ENCODE data around the gene ASCC1. TPM values are rescaled to one million over a fixed set of nuclear protein-coding genes. Genes with fewer than 3 reads are reported as not detected.
A peak's percentile ranks its signal among the peaks of the same experiment; 100 is the strongest.
"Not testable (repeated sequence)": the region's sequence is repeated elsewhere in the genome, so short reads cannot be mapped to it uniquely, and the experiment has no call there.

The ASCC1 gene
- polyA plus RNA-seq, 3 donors: 41.3 to 47.0 (median 46.5) TPM

DNA sequence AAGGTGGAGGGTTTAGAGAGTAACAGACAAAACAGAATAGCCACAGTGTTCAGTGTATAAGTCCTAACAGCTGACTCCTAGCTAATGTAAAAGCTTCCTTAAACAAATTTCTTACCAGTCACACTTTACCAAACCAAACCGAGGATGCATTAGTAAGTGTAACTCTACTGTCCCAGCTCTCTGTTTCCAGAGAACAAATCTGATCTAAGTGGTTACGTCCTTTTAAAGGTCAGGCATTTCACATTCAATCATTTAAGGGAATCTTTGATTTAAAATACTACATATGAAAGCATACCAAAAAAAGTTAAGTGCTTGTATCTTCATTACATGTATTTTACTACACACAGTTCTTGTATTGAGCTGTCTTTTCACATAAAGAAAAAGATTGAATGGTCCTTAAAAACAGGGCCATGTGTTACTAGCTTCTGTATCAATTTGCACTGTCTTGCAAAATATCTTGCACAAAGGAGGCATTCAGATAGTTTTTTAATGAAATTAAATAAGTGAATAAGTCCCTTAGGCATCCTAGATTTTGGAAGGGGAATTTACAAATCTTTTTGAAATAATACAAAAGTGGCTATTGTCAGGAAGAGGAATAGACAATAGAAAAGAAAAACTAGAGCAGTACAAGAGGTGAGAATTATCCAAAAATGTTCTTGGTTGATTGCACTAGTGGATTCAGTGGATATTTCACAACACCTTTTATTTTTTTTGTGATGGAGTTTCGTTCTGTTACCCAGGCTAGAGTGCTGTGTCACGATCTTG is 69.3 kb downstream of the ASCC1 start:
- DNase-seq (ENCODE audit: extremely low read depth in 1 of 11, low read depth in 9 of 11, low spot score in 4 of 11): no peak

- peak in 3 of 11 donors; percentile 22 to 30 (median 28) for DNase-seq (ENCODE audit: extremely low read depth in 1 of 11, low read depth in 9 of 11, low spot score in 4 of 11)
Measured at GRCh38 chr10:72146071-72146470, 70.0 kb downstream of the ASCC1 start.

- no peak for DNase-seq (ENCODE audit: extremely low read depth in 1 of 11, low read depth in 9 of 11, low spot score in 4 of 11)
Measured at GRCh38 chr10:72145657-72146056, 70.4 kb downstream of the ASCC1 start.

- DNase-seq (ENCODE audit: extremely low read depth in 1 of 11, low read depth in 9 of 11, low spot score in 4 of 11): no peak
Measured at GRCh38 chr10:72140850-72141249, 75.2 kb downstream of the ASCC1 start.

GRCh38 chr10:72140174-72140573 is 75.9 kb downstream of the ASCC1 start:
- no peak for DNase-seq (ENCODE audit: extremely low read depth in 1 of 11, low read depth in 9 of 11, low spot score in 4 of 11)

DNA sequence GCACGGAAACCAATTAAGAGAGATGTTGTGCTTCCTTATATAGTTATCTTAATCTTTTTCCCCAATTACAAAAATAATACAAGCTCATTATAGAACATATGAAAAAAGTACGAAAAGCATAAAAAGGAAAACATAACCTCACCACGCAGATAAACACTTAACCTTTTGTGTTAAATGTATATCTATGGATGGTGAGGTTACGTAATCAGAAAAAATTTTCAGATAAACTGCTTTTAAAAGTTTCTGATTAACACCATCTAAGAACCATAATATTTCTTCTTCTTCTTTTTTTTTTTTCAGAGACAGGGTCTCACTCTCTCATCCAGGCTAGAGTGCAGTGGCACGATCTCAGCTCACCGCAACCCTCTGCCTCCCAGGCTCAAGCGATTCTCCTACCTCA is 78.5 kb downstream of the ASCC1 start:
- DNase-seq (ENCODE audit: extremely low read depth in 1 of 11, low read depth in 9 of 11, low spot score in 4 of 11): no peak

- not testable (repeated sequence) for DNase-seq (ENCODE audit: extremely low read depth in 1 of 11, low read depth in 9 of 11, low spot score in 4 of 11)
Measured at GRCh38 chr10:72136225-72136624, 79.9 kb downstream of the ASCC1 start.

DNA sequence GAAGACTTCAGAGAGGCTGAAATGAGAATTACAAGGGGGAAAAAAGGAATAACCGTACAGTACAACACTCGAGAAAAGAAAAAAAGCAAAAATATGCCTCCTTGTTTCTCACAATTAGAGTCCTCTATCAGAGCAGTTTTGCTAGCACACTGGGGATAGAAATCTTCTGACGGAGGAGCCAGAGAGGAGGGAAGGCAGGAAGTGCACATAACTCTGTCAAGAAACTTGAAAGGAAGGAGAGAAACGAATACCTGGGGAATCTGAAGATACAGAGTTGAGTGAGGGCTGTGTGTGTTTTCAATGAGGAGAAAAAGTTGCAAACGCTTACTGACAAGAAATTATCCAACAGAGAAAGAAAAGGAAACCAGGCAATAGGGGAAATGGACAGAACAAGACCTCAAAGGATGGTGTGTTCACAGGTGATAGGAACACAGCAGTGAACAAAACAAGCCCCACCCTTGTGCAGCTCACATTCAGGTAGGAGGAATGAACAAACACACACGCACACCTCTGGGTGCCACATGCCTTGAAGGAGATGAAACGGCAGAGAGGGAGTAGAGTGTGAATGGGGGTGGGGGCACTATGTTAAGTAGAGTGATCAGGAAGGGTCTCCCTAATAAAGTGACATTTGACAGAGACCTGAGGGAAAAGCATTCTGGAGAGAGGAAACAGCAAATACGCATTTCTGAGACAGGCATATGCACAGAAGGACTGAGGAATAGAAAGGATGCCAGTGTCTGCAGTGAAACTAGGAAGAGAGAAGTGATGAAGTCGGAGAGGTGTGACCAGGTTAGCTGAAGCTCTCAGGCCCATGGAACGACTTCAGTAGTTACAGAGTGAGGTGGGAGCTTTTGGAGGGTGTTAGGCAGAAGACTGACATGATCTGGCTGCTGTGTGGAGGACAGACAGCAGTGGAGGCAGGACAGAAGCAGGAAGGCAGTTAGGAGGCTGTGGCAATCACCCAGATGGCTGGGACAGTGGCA is 81.0 kb downstream of the ASCC1 start:
- DNase-seq (ENCODE audit: extremely low read depth in 1 of 11, low read depth in 9 of 11, low spot score in 4 of 11): no peak

- DNase-seq (ENCODE audit: extremely low read depth in 1 of 11, low read depth in 9 of 11, low spot score in 4 of 11): no peak
Measured at GRCh38 chr10:72133517-72133916, 82.6 kb downstream of the ASCC1 start.

DNA sequence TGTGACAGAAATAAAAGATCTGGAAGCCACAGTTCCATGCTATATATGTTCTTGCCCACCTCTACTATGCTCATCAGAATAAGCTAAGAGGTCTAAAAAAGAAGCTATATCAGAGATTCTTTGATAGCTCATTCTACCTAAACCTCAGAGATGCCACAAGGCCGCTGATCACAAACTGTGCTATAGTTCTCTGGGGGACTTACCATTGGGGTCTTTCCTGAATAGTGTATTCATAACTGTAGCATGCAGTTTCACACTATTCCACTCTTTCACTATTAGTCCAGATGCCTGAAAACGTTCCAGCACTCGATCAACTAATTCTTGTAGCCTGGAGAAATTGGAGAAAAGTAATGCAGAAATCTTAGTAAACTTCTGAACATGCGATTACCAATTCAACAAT is 83.2 kb downstream of the ASCC1 start:
- DNase-seq (ENCODE audit: extremely low read depth in 1 of 11, low read depth in 9 of 11, low spot score in 4 of 11): no peak

- DNase-seq (ENCODE audit: extremely low read depth in 1 of 11, low read depth in 9 of 11, low spot score in 4 of 11): no peak
Measured at GRCh38 chr10:72127571-72127970, 88.5 kb downstream of the ASCC1 start.

- no peak for DNase-seq (ENCODE audit: extremely low read depth in 1 of 11, low read depth in 9 of 11, low spot score in 4 of 11)
Measured at GRCh38 chr10:72126872-72127232, 89.2 kb downstream of the ASCC1 start.

- no peak for DNase-seq (ENCODE audit: extremely low read depth in 1 of 11, low read depth in 9 of 11, low spot score in 4 of 11)
Measured at GRCh38 chr10:72126184-72126871, 89.7 kb downstream of the ASCC1 start.

GRCh38 chr10:72124989-72125388 is 91.1 kb downstream of the ASCC1 start:
- peak in 7 of 11 donors; percentile 33 to 79 (median 54) for DNase-seq (ENCODE audit: extremely low read depth in 1 of 11, low read depth in 9 of 11, low spot score in 4 of 11)

DNA sequence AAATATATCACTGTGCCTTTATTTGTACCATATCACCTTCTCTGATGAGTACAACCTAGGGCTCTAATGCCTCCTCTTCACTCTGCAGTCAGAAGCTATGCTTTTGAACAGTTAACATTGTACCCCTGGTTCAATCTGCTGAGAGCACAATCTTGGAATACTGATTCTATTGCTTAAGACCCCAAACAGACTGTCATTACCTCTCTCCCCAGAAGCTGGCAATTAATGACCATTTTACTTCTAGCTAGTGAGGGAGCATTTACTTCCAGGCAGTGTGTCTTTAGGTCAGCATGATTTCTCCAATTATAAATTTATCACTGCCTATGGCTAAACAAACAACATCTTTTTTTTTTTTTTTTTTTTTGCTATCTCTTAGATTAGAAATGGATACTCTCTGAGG is 91.7 kb downstream of the ASCC1 start:
- DNase-seq (ENCODE audit: extremely low read depth in 1 of 11, low read depth in 9 of 11, low spot score in 4 of 11): no peak

DNA sequence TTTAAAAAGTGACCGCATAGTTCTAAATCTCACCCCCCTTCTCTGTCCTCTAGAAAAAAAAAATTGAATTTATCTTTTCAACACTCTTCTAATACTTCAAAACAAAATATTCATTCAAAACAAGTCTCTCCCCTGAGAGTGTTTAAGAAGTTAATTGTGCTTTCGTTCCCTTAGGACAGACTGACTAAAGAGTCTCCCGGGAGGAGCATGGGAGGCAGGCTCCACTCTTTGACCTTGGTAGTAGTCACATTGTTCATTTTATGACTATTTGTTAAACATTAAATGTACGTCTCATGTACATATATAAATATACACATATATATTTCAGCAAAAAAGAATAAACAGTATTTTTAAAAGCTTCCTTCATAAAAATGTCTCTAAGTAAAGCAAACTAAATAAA is 92.5 kb downstream of the ASCC1 start:
- no peak for DNase-seq (ENCODE audit: extremely low read depth in 1 of 11, low read depth in 9 of 11, low spot score in 4 of 11)

DNA sequence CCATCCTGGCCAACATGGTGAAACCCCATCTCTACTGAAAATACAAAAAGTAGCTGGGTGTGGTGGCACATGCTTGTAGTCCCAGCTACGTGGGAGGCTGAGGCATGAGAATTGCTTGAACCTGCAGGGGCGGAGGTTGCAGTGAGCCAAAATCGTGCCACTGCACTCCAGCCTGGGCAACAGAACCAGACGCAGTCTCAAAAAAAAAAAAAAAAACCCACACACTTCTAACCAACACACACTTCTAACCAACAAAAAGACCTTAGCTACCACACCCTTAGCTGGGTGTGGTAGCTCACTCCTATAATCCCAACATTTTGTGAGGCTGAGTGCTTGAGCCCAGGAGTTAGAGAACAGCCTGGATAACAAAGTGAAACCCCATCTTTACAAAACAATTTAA is 93.9 kb downstream of the ASCC1 start:
- DNase-seq (ENCODE audit: extremely low read depth in 1 of 11, low read depth in 9 of 11, low spot score in 4 of 11): no peak

- DNase-seq (ENCODE audit: extremely low read depth in 1 of 11, low read depth in 9 of 11, low spot score in 4 of 11): no peak
Measured at GRCh38 chr10:72121389-72121788, 94.7 kb downstream of the ASCC1 start.

DNA sequence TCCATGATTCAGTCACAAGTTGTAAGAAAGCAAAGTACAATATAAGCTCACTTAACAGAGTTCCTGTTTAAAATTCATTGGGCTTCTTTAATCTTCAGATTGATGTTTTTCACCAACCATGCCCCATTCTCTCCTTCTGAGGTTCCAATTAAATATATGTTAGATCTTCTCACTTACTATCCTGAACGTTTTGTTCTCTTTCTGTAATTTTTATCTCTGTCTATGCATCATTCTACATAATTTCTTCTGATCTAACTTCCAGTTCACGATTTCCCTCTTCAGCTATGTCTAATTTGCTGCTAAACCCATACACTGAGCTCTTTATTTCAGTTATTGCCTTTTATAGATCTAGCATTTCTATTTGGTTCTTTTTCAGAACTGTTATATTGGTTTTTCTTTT is 99.7 kb downstream of the ASCC1 start:
- no peak for DNase-seq (ENCODE audit: extremely low read depth in 1 of 11, low read depth in 9 of 11, low spot score in 4 of 11)
